ENCODE data around the gene SLC30A2.

SLC30A2 gene

DNA sequence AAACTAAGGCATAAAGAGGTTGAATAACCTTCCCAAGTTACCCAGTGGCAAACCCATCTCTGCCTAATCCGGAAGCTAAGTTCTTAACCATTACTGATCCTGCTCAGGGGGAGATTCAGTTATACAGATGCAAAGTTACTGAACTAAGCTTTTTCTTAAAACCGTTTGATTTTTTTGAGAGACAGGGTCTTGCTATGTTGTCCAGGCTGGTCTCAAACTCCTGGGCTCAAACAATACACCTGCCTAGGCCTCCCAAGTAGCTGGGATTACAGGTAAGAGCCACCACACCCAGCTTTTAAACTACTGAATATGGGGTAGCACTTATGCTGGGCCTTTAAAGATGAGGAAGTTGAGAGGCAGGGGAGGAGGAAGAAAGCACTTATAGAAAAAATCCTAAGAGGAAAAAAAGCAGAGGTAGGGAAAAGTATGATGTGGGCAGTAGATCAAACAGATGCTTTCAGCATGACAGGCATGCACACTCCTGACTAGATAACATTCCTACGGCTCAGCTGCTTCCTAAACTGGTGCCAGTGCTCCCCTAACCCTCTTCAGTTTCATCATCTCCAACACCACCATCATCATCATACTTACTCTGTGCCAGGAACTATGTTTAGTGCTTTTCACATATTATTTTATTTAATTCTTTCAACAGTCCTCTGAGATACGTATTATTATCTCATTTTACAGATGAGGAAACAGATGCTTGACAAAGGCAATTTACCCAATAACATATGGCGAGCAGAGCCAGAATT, 53.8 kb downstream of the SLC30A2 start:
- FAIRE-seq, result no peak
- TF ChIP-seq, protein P1, sequence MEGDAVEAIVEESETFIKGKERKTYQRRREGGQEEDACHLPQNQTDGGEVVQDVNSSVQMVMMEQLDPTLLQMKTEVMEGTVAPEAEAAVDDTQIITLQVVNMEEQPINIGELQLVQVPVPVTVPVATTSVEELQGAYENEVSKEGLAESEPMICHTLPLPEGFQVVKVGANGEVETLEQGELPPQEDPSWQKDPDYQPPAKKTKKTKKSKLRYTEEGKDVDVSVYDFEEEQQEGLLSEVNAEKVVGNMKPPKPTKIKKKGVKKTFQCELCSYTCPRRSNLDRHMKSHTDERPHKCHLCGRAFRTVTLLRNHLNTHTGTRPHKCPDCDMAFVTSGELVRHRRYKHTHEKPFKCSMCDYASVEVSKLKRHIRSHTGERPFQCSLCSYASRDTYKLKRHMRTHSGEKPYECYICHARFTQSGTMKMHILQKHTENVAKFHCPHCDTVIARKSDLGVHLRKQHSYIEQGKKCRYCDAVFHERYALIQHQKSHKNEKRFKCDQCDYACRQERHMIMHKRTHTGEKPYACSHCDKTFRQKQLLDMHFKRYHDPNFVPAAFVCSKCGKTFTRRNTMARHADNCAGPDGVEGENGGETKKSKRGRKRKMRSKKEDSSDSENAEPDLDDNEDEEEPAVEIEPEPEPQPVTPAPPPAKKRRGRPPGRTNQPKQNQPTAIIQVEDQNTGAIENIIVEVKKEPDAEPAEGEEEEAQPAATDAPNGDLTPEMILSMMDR (IDR thresholded peaks at IDR 0.05; ENCODE audit: insufficient read depth, missing control alignments), result no peak
- no peak for DNase-seq (ENCODE audit: insufficient read length, low spot score)

DNA sequence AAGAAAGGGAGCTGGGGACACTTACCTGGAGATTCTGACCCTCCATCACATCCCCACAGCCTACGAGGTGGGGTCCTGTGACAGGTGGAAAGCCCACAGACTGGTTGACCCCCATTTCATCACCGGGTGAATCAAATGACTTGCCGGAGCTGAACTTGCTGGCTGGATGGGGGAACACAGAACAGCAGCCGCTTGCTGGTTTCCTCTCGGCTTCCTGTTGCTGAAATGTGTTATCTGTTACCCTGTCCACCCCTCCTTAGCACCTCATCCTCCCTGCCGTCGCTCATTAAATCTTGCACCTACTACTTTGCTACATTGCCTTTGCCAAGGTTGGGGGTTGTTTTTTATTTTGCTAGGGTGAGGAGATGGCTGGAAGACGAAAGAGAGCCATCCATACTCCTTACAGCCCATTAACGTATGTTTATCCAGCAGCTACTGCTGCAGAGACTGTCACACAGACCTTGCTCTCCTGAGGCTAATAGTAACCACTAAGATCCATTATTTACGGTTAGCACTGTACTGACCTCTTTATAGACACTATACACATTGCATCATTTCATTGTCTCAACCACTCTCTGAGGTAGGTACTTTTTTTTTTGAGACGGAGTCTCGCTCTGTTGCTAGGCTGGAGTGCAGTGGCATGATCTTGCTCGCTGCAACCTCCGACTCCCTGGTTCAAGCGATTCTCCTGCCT, 55.1 kb downstream of the SLC30A2 start:
- FAIRE-seq (no peak), DNase-seq (ENCODE audit: insufficient read length, low spot score) (no peak)
- TF ChIP-seq, protein P1 (IDR thresholded peaks at IDR 0.05; ENCODE audit: insufficient read depth, missing control alignments), result no peak

DNA sequence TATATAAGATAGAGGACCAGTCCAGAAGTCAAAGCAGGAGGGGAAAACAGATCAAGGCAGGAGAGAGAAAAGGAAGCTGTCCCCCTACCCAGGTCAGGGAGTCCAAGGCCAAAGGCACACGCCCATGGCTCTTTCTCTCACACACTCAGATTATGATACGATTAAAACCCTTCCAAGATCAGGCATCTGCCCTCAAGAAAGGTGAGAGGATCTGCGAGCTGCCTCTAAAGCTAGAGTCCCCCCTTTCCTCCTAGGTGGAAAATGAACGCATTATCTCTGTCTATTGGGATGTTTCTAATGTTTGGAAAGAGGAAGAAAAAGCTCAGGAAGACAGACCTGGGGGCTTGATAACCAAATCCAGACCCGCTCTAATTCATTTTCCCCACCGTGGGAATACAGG, 55.7 kb downstream of the SLC30A2 start:
- TF ChIP-seq, protein P1 (IDR thresholded peaks at IDR 0.05; ENCODE audit: insufficient read depth, missing control alignments), result no peak
- no peak for FAIRE-seq
- no peak for DNase-seq (ENCODE audit: insufficient read length, low spot score)

DNA sequence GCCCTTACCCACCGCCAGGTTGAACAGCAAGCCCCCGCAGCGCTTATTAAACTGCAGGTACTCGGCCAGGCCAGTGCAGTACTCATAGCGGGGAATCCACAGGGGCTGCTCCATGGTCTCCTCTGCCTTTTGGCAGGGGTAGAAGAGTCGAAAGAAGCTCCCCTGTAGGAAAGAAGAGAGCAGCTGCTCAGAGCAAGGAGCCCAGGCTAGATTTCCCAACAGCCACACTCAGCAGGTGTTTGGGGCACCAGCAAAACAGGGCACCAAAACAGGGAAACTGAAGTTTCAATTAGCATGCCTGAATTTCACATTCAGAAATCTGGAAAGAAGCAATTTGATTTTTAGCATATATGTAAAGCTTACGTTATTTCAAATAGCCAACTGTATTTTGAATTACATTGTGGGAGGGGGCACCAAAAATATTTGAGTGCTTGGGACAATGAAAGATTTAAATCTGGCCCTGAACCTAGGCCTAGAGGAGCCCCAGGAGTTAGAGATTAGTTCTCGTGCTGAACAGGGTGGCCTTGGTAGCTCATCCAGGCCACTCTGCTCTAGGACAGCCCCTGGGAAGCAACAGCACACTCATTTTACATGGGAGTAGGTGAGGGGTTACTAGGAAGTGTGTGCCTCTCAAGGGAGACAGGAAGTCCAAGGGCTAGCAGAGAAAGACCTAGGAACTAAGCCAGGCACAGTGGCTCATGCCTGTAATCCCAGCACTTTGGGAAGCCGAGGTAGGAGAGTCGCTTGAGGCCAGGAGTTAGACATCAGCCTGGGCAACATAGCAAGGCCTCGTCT, 56.3 kb downstream of the SLC30A2 start:
- DNase-seq (ENCODE audit: insufficient read length, low spot score) (no peak), FAIRE-seq (no peak)
- TF ChIP-seq, protein P1 (IDR thresholded peaks at IDR 0.05; ENCODE audit: insufficient read depth, missing control alignments), result no peak

DNA sequence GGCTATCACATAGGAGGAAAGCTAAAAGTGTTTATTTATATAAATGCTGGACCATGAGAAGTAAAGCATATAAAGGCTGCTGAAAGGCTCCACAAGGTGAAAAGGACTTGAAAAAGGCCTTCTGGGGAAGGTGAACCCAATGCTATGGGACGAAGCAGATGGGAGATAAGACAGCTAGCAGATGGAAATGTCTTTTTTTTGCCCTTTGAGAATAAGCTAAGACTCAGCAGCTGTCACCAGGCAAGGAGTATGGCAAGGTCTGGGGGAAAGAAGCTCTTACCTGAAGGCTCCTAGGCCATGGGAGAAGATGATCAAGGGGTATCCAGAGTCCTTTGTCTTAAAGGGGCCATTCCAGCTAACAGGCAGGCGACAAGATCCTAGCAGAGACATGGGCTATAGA, 58.0 kb downstream of the SLC30A2 start:
- TF ChIP-seq, protein P1 (IDR thresholded peaks at IDR 0.05; ENCODE audit: insufficient read depth, missing control alignments), result no peak
- DNase-seq (ENCODE audit: insufficient read length, low spot score) (no peak), FAIRE-seq (no peak)
